HepG2 (cell line): ENCODE measurements around the gene COL4A6. TPM values are rescaled to one million over a fixed set of nuclear protein-coding genes. Genes with fewer than 3 reads are reported as not detected.

ENCODE experiments used
- ATAC-seq: fragments of 200-7000 bp; cut with Tn5 transposase; 3 replicates; pipeline ENCODE4 v1.9.1; 2020; ENCODE audit warnings: mild to moderate bottlenecking, moderate library complexity
- BruUV-seq: library from RNA; stranded (reverse); fragments of 400-500 nt; replicated peaks from 2 replicates; lab custom pipeline; 2021; lab: Mats Ljungman, UMichigan
- CTCF ChIA-PET: fragments of 300-600 bp; formaldehyde crosslinking; extraction: SDS; loops from one replicate; lab custom pipeline; 2021; ENCODE audit warnings: low total read pairs, inconsistent platforms, low intra/inter-chr PET ratio; lab: Yijun Ruan, JAX
- POLR2A ChIA-PET: fragments of 350-600 bp; sonication (Branson Sonifier 250); formaldehyde crosslinking; loops from one replicate; lab custom pipeline; 2020; ENCODE audit warnings: antibody characterized with exemption, inconsistent platforms; lab: Yijun Ruan, JAX
- DNase-seq: peaks from one replicate; pipeline ENCODE4 v3.0.0-alpha.2; 2015; ENCODE audit warnings: low spot score
- FAIRE-seq: peaks from 3 replicates; lab custom pipeline; 2011; peaks lifted over from hg19 to GRCh38; lab: Jason Lieb, UNC
- H2AFZ ChIP-seq: one replicate; pipeline ENCODE4 v1.6.1; 2011; ENCODE audit warnings: low read length, inconsistent platforms
- H3K27ac ChIP-seq: fragments of 300-600 bp; 3 replicates; pipeline ENCODE4 v1.8.0; 2011; ENCODE audit warnings: mixed run types, mild to moderate bottlenecking, mixed read lengths, low read length, inconsistent platforms; ENCODE audit not compliant: insufficient read depth; ENCODE audit errors: extremely low read length
- H3K27me3 ChIP-seq, 2 experiments: fragments of 200-600 bp in 1 of 2; 2 replicates in 1 of 2; 3 replicates in 1 of 2; pipeline versions ENCODE4 v1.6.0 to v1.8.0; 2011; ENCODE audit warnings: low read length in 2 of 2, mild to moderate bottlenecking in 2 of 2, moderate library complexity in 2 of 2, inconsistent platforms in 1 of 2; ENCODE audit not compliant: insufficient read depth in 2 of 2, control insufficient read depth in 1 of 2
- H3K36me3 ChIP-seq, 2 experiments: fragments of 200-600 bp in 1 of 2; replicated peaks in 1 of 2; 2 replicates in 1 of 2; 3 replicates in 1 of 2; pipeline versions ENCODE4 v1.5.1 to v1.8.0; 2011; ENCODE audit warnings: low read length in 2 of 2, inconsistent platforms in 1 of 2; ENCODE audit not compliant: insufficient read depth in 2 of 2, control insufficient read depth in 1 of 2
- H3K4me1 ChIP-seq: 2 replicates; pipeline ENCODE4 v1.5.1; 2012; ENCODE audit warnings: low read length, inconsistent platforms; ENCODE audit not compliant: insufficient read depth
- H3K4me2 ChIP-seq: 2 replicates; pipeline ENCODE4 v1.6.0; 2011; ENCODE audit warnings: low read depth, low read length, inconsistent platforms
- H3K4me3 ChIP-seq, 3 experiments: fragments of 200-600 bp in 1 of 3; sonication (generic), shearing (Covaris generic) in 1 of 3; replicated peaks in 1 of 3; 2 replicates each; pipeline ENCODE4 v1.5.1; 2011 to 2016; ENCODE audit warnings: low read length in 3 of 3, inconsistent platforms in 2 of 3, low read depth in 2 of 3, mild to moderate bottlenecking in 2 of 3, control low read depth in 1 of 3, mixed read lengths in 1 of 3; ENCODE audit not compliant: insufficient read depth in 1 of 3
- H3K79me2 ChIP-seq: one replicate; pipeline ENCODE4 v1.6.1; 2011; ENCODE audit warnings: low read length, inconsistent platforms; ENCODE audit not compliant: insufficient read depth
- H3K9ac ChIP-seq: 2 replicates; pipeline ENCODE4 v1.6.0; 2011; ENCODE audit warnings: mild to moderate bottlenecking, low read depth, low read length, inconsistent platforms; ENCODE audit not compliant: insufficient read depth
- H3K9me3 ChIP-seq: 2 replicates; pipeline ENCODE4 v1.5.1; 2012; ENCODE audit warnings: mild to moderate bottlenecking, low read length
- H4K20me1 ChIP-seq: 2 replicates; pipeline ENCODE4 v1.6.0; 2011; ENCODE audit warnings: inconsistent platforms, mild to moderate bottlenecking, low read length, moderate library complexity; ENCODE audit not compliant: insufficient read depth
- MED13 ChIP-seq: sonication (generic); formaldehyde crosslinking; IDR thresholded peaks from 2 replicates; pipeline ENCODE4 v1.5.0; 2020; ENCODE audit warnings: missing genetic modification reagents
- MEIS1 ChIP-seq: sonication (generic); formaldehyde crosslinking; IDR thresholded peaks from 2 replicates; pipeline ENCODE4 v1.9.0; 2021; ENCODE audit warnings: mild to moderate bottlenecking, missing genetic modification reagents, moderate library complexity, borderline replicate concordance
- NFIB ChIP-seq: sonication (generic); formaldehyde crosslinking; IDR thresholded peaks from 2 replicates; pipeline ENCODE4 v1.9.0; 2021; ENCODE audit warnings: missing genetic modification reagents, mild to moderate bottlenecking, borderline replicate concordance
- POLR2AphosphoS5 ChIP-seq: IDR thresholded peaks from 2 replicates; pipeline ENCODE4 v1.6.1; 2012; ENCODE audit warnings: low read depth, low read length
- PTBP1 ChIP-seq: fragments of 200-400 bp; formaldehyde crosslinking; IDR thresholded peaks from 2 replicates; pipeline ENCODE4 v1.6.1; 2018; ENCODE audit warnings: low read length, low read depth; ENCODE audit not compliant: poor library complexity, severe bottlenecking
- RBM39 ChIP-seq: fragments of 200-400 bp; formaldehyde crosslinking; IDR thresholded peaks from one replicate; pipeline ENCODE4 v1.6.1; 2018; ENCODE audit warnings: antibody characterized with exemption, mild to moderate bottlenecking, low read depth, low read length; ENCODE audit not compliant: poor library complexity, severe bottlenecking
- SOX6 ChIP-seq, 2 experiments: fragments of 450-650 bp in 1 of 2; sonication (generic) in 1 of 2; formaldehyde crosslinking in 1 of 2; IDR thresholded peaks; 2 replicates each; pipeline versions ENCODE4 v1.4.0 to v1.6.1; 2017 to 2020; ENCODE audit warnings: antibody characterized with exemption in 1 of 2, mild to moderate bottlenecking in 1 of 2, missing genetic modification reagents in 1 of 2
- SP4 ChIP-seq: sonication (generic); formaldehyde crosslinking; IDR thresholded peaks from 2 replicates; pipeline ENCODE4 v1.8.1; 2023; ENCODE audit warnings: mild to moderate bottlenecking, missing genetic modification reagents
- ZBTB20 ChIP-seq: sonication (generic); formaldehyde crosslinking; IDR thresholded peaks from 2 replicates; pipeline ENCODE4 v1.8.1; 2023; ENCODE audit warnings: missing genetic modification reagents, low read depth, mild to moderate bottlenecking, borderline replicate concordance
- ZNF331 ChIP-seq: sonication (generic); formaldehyde crosslinking; IDR thresholded peaks from 2 replicates; pipeline ENCODE4 v1.4.0; 2020; ENCODE audit warnings: missing genetic modification reagents
- ZNF335 ChIP-seq: sonication (generic); formaldehyde crosslinking; IDR thresholded peaks from 2 replicates; pipeline ENCODE4 v1.4.0; 2020; ENCODE audit warnings: missing genetic modification reagents
- ZNF546 ChIP-seq: sonication (generic); formaldehyde crosslinking; conservative IDR thresholded peaks from 2 replicates; pipeline ENCODE4 v1.8.1; 2023; ENCODE audit warnings: mild to moderate bottlenecking, missing genetic modification reagents
- ZNF660 ChIP-seq: sonication (generic); formaldehyde crosslinking; IDR thresholded peaks from 2 replicates; pipeline ENCODE4 v1.5.1; 2020; ENCODE audit warnings: mild to moderate bottlenecking, low read depth, missing genetic modification reagents, borderline replicate concordance
- ZNF7 ChIP-seq: IDR thresholded peaks from 2 replicates; pipeline ENCODE4 v1.6.1; 2016; ENCODE audit warnings: missing biosample characterization, missing genetic modification reagents
- in situ Hi-C: cut with HindIII; loops from 2 replicates; pipeline ENCODE4 v1.10.0; 2017; ENCODE audit warnings: low pct_unique_long_range_greater_than_20kb; ENCODE audit not compliant: extremely low pct_ligation_motif_present
- intact Hi-C: fragments of 100-400 bp; cut with micrococcal nuclease; formaldehyde crosslinking; loops from one replicate; pipeline ENCODE4 v1.10.0; 2022; ENCODE audit not compliant: unreplicated experiment
- polyA plus RNA-seq, 8 experiments: library from polyadenylated mRNA; depleted of rRNA in 3 of 8; stranded (reverse) in 7 of 8; unstranded in 1 of 8; fragments of >200 nt; fragmentation: Illumina TruSeq in 4 of 8; extraction: Trizol in 4 of 8; gene quantifications; 2 replicates each; pipeline versions ENCODE4 v1.2.1 to v1.2.3, GENCODE V29; 2011 to 2016; ENCODE audit warnings: low read depth in 4 of 8, missing spikeins in 1 of 8, mixed read lengths in 1 of 8; ENCODE audit not compliant: insufficient read depth in 1 of 8
- total RNA-seq, 5 experiments: library from RNA; depleted of rRNA; stranded (reverse); fragments of >200 nt; fragmentation: Illumina TruSeq; extraction: Trizol; gene quantifications; 2 replicates each; pipeline ENCODE4 v1.2.3, GENCODE V29; 2016; ENCODE audit warnings: low read depth in 1 of 5
- TF ChIP-seq, protein P1 (sequence below): IDR thresholded peaks from 2 replicates; pipeline ENCODE4 v1.6.1; 2016
- TF ChIP-seq, protein P2 (sequence below): sonication (generic); formaldehyde crosslinking; IDR thresholded peaks from 2 replicates; pipeline ENCODE4 v1.9.0; 2021; ENCODE audit warnings: missing genetic modification reagents, mild to moderate bottlenecking, borderline replicate concordance
- TF ChIP-seq, protein P3 (sequence below): sonication (generic); formaldehyde crosslinking; IDR thresholded peaks from 2 replicates; pipeline ENCODE4 v1.9.0; 2022; ENCODE audit warnings: missing genetic modification reagents, mild to moderate bottlenecking, borderline replicate concordance

Gene COL4A6
- total and polyA plus RNA-seq, 2 of the 13 experiments (the other 11 are each of a cell fraction or from before 2014, with no cell fraction given): 4.5 to 8.2 TPM

- no peaks in the 10 kb centered on the region for H3K79me2 ChIP-seq
- ChIA-PET CTCF (no interaction called here), POLR2A (no interaction called here)
- intact Hi-C loops: no loop called here
- H3K4me1 ChIP-seq: no peaks in the 10 kb centered on the region
- H3K27ac ChIP-seq: no peak overlapping the region
- H2AFZ ChIP-seq: no peak overlapping the region
- no peak overlapping the region for H3K4me3 ChIP-seq
- H3K4me2 ChIP-seq: no peak overlapping the region
- H3K27me3 ChIP-seq: no peaks in the 10 kb centered on the region
- no peak for DNase-seq
- TF ChIP-seq ZNF331 (CRISPR knock-in tag) (no peak), NFIB (no peak), ZNF660 (CRISPR knock-in tag) (no peak), POLR2AphosphoS5 (no peak), SP4 (CRISPR knock-in tag) (no peak), RBM39 (no peak), ZNF335 (CRISPR knock-in tag) (no peak), PTBP1 (no peak), MEIS1 (CRISPR knock-in tag) (no peak), SOX6 (IDR thresholded peaks at IDR 0.05) (no peak), SOX6 (CRISPR knock-in tag; IDR thresholded peaks at IDR 0.05) (no peak), ZNF7 (no peak), ZNF546 (CRISPR knock-in tag) (no peak), MED13 (no peak), ZBTB20 (CRISPR knock-in tag) (no peak)
- TF ChIP-seq, protein P1, sequence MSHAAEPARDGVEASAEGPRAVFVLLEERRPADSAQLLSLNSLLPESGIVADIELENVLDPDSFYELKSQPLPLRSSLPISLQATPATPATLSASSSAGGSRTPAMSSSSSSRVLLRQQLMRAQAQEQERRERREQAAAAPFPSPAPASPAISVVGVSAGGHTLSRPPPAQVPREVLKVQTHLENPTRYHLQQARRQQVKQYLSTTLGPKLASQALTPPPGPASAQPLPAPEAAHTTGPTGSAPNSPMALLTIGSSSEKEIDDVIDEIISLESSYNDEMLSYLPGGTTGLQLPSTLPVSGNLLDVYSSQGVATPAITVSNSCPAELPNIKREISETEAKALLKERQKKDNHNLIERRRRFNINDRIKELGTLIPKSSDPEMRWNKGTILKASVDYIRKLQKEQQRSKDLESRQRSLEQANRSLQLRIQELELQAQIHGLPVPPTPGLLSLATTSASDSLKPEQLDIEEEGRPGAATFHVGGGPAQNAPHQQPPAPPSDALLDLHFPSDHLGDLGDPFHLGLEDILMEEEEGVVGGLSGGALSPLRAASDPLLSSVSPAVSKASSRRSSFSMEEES (CRISPR knock-in tag): no peak
- TF ChIP-seq, protein P2, sequence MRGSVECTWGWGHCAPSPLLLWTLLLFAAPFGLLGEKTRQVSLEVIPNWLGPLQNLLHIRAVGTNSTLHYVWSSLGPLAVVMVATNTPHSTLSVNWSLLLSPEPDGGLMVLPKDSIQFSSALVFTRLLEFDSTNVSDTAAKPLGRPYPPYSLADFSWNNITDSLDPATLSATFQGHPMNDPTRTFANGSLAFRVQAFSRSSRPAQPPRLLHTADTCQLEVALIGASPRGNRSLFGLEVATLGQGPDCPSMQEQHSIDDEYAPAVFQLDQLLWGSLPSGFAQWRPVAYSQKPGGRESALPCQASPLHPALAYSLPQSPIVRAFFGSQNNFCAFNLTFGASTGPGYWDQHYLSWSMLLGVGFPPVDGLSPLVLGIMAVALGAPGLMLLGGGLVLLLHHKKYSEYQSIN (CRISPR knock-in tag): no peak
- TF ChIP-seq, protein P3, sequence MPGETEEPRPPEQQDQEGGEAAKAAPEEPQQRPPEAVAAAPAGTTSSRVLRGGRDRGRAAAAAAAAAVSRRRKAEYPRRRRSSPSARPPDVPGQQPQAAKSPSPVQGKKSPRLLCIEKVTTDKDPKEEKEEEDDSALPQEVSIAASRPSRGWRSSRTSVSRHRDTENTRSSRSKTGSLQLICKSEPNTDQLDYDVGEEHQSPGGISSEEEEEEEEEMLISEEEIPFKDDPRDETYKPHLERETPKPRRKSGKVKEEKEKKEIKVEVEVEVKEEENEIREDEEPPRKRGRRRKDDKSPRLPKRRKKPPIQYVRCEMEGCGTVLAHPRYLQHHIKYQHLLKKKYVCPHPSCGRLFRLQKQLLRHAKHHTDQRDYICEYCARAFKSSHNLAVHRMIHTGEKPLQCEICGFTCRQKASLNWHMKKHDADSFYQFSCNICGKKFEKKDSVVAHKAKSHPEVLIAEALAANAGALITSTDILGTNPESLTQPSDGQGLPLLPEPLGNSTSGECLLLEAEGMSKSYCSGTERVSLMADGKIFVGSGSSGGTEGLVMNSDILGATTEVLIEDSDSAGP (CRISPR knock-in tag): no peak
- TF ChIP-seq, all 625 proteins: peak for 0
- in situ Hi-C loops: no loop called here
- BruUV-seq: no TSS peak
- H3K36me3 ChIP-seq: no peaks in the 10 kb centered on the region
- no peaks in the 10 kb centered on the region for H4K20me1 ChIP-seq
- ATAC-seq (no peak), FAIRE-seq (no peak)
- H3K9ac ChIP-seq: no peak overlapping the region
- H3K9me3 ChIP-seq: no peaks in the 10 kb centered on the region
Measured at GRCh38 chrX:108148524-108148923, 289.7 kb downstream of the COL4A6 start.
